ENCODE data around the gene YWHAG. TPM values are rescaled to one million over a fixed set of nuclear protein-coding genes. Genes with fewer than 3 reads are reported as not detected.
A peak's percentile ranks its signal among the peaks of the same experiment; 100 is the strongest.

The YWHAG gene
- total and polyA plus RNA-seq, 9 of the 15 experiments (the other 6 are each of a cell fraction or from before 2014, with no cell fraction given), result 30.4 to 246 (median 94.5) TPM

DNA sequence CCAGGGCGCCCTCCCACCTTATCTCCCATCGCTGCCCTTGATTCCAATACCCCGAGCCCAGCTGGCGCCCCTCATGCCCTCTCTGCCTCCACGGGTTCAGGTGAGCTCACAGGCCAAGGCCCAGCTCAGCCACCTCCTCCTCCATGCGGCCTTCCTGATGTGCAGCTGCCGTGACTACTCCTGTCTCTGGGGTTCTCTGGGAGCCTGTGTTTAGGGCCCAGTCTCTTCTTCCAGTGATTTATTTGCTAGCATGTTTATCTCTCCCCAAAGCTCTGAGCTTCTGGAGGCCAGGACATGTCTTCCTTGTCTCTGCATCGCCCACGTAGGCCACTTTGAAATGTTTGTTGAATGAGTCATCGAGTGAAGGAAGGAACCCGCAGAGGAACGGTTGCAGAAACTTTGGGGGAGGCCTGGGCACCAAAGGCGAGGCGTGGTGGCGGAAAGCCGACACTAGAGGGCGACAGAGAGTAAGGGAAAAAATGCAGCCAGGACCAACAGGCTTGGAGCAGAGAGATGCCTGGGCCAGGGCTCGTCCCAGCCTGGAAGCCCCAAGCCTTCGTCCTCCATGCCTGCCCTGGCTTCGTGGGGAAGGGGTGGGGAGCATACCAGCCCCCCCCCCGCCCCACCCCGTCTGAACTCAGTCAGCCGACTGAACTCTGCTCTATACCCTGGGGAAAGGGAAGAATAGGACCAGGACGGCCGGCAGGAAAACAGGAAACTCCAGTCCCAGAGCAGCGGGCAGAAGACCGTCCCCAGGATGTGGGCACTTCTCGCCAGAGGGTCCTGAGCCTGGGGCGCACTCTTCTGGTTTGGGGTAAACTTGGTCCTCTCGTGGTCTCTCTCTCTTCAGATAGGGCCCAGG is 67.2 kb downstream of the YWHAG start (continued):
- 0 out of 4 replicates have a peak, but pooled peaks of 1 of the 2 experiments have one; percentile 18 for TF ChIP-seq NONO (IDR thresholded peaks at IDR 0.05; ENCODE audit: low read depth in 2 of 2, low read length in 1 of 2)
- TF ChIP-seq, protein P1, sequence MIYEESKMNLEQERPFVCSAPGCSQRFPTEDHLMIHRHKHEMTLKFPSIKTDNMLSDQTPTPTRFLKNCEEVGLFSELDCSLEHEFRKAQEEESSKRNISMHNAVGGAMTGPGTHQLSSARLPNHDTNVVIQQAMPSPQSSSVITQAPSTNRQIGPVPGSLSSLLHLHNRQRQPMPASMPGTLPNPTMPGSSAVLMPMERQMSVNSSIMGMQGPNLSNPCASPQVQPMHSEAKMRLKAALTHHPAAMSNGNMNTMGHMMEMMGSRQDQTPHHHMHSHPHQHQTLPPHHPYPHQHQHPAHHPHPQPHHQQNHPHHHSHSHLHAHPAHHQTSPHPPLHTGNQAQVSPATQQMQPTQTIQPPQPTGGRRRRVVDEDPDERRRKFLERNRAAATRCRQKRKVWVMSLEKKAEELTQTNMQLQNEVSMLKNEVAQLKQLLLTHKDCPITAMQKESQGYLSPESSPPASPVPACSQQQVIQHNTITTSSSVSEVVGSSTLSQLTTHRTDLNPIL (CRISPR knock-in tag; IDR thresholded peaks at IDR 0.05), result no peak
- TF ChIP-seq, protein P2, sequence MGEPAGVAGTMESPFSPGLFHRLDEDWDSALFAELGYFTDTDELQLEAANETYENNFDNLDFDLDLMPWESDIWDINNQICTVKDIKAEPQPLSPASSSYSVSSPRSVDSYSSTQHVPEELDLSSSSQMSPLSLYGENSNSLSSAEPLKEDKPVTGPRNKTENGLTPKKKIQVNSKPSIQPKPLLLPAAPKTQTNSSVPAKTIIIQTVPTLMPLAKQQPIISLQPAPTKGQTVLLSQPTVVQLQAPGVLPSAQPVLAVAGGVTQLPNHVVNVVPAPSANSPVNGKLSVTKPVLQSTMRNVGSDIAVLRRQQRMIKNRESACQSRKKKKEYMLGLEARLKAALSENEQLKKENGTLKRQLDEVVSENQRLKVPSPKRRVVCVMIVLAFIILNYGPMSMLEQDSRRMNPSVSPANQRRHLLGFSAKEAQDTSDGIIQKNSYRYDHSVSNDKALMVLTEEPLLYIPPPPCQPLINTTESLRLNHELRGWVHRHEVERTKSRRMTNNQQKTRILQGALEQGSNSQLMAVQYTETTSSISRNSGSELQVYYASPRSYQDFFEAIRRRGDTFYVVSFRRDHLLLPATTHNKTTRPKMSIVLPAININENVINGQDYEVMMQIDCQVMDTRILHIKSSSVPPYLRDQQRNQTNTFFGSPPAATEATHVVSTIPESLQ (CRISPR knock-in tag; IDR thresholded peaks at IDR 0.05), result no peak; the same call in 1 of the 2 replicates
- TF ChIP-seq ZFX (CRISPR knock-in tag; IDR thresholded peaks at IDR 0.05), result peak; percentile 57; the same call in 1 of the 2 replicates
- peak; percentile 63; the same call in 1 of the 2 replicates for TF ChIP-seq GABPB1 (CRISPR knock-in tag; IDR thresholded peaks at IDR 0.05)
- 0 out of 2 replicates have a peak, but pooled peaks have one; percentile 31 for TF ChIP-seq SMAD2 (IDR thresholded peaks at IDR 0.05; ENCODE audit: low read depth, low read length)
- TF ChIP-seq RBBP5 (IDR thresholded peaks at IDR 0.05; ENCODE audit: borderline replicate concordance, insufficient read depth, low read length, poor library complexity, severe bottlenecking), result peak; percentile 46
- TF ChIP-seq ZEB2 (IDR thresholded peaks at IDR 0.05), result peak; percentile 80
- 0 out of 2 replicates have a peak, but pooled peaks have one; percentile 8 for TF ChIP-seq MAFK (IDR thresholded peaks at IDR 0.05; ENCODE audit: low read length)
- TF ChIP-seq HLTF (IDR thresholded peaks at IDR 0.05), result peak; percentile 7; the same call in 1 of the 2 replicates
- TF ChIP-seq, protein P3, sequence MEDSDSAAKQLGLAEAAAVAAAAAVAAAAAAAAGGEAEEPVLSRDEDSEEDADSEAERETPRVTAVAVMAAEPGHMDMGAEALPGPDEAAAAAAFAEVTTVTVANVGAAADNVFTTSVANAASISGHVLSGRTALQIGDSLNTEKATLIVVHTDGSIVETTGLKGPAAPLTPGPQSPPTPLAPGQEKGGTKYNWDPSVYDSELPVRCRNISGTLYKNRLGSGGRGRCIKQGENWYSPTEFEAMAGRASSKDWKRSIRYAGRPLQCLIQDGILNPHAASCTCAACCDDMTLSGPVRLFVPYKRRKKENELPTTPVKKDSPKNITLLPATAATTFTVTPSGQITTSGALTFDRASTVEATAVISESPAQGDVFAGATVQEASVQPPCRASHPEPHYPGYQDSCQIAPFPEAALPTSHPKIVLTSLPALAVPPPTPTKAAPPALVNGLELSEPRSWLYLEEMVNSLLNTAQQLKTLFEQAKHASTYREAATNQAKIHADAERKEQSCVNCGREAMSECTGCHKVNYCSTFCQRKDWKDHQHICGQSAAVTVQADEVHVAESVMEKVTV (CRISPR knock-in tag; IDR thresholded peaks at IDR 0.05), result peak; percentile 92
- TF ChIP-seq, protein P4, sequence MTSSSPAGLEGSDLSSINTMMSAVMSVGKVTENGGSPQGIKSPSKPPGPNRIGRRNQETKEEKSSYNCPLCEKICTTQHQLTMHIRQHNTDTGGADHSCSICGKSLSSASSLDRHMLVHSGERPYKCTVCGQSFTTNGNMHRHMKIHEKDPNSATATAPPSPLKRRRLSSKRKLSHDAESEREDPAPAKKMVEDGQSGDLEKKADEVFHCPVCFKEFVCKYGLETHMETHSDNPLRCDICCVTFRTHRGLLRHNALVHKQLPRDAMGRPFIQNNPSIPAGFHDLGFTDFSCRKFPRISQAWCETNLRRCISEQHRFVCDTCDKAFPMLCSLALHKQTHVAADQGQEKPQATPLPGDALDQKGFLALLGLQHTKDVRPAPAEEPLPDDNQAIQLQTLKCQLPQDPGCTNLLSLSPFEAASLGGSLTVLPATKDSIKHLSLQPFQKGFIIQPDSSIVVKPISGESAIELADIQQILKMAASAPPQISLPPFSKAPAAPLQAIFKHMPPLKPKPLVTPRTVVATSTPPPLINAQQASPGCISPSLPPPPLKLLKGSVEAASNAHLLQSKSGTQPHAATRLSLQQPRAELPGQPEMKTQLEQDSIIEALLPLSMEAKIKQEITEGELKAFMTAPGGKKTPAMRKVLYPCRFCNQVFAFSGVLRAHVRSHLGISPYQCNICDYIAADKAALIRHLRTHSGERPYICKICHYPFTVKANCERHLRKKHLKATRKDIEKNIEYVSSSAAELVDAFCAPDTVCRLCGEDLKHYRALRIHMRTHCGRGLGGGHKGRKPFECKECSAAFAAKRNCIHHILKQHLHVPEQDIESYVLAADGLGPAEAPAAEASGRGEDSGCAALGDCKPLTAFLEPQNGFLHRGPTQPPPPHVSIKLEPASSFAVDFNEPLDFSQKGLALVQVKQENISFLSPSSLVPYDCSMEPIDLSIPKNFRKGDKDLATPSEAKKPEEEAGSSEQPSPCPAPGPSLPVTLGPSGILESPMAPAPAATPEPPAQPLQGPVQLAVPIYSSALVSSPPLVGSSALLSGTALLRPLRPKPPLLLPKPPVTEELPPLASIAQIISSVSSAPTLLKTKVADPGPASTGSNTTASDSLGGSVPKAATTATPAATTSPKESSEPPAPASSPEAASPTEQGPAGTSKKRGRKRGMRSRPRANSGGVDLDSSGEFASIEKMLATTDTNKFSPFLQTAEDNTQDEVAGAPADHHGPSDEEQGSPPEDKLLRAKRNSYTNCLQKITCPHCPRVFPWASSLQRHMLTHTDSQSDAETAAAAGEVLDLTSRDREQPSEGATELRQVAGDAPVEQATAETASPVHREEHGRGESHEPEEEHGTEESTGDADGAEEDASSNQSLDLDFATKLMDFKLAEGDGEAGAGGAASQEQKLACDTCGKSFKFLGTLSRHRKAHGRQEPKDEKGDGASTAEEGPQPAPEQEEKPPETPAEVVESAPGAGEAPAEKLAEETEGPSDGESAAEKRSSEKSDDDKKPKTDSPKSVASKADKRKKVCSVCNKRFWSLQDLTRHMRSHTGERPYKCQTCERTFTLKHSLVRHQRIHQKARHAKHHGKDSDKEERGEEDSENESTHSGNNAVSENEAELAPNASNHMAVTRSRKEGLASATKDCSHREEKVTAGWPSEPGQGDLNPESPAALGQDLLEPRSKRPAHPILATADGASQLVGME (CRISPR knock-in tag; IDR thresholded peaks at IDR 0.05), result 0 out of 2 replicates have a peak, but pooled peaks have one; percentile 27
- TF ChIP-seq, protein P5, sequence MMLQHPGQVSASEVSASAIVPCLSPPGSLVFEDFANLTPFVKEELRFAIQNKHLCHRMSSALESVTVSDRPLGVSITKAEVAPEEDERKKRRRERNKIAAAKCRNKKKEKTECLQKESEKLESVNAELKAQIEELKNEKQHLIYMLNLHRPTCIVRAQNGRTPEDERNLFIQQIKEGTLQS (IDR thresholded peaks at IDR 0.05), result peak; percentile 99
- TF ChIP-seq, protein P5 (CRISPR knock-in tag; conservative IDR thresholded peaks at IDR 0.05), result peak; percentile 99
